Amniotic stem cell (primary cell): ENCODE results near the gene OPCML.

ENCODE experiments used
- DNase-seq: peaks from one replicate; lab custom pipeline; 2025; lab: John Stamatoyannopoulos, UW

Gene OPCML

GRCh38 chr11:133175103-133175502, 357.2 kb downstream of the OPCML start:
- no peak for DNase-seq

- DNase-seq, result no peak
Observed at GRCh38 chr11:133173810-133174412, 358.4 kb downstream of the OPCML start.

- DNase-seq, result no peak
Observed at GRCh38 chr11:133172349-133172748, 360.0 kb downstream of the OPCML start.

- DNase-seq, result no peak
Observed at GRCh38 chr11:133171374-133171773, 360.9 kb downstream of the OPCML start.

GRCh38 chr11:133168016-133168415, 364.3 kb downstream of the OPCML start:
- no peak for DNase-seq

GRCh38 chr11:133166662-133167061, 365.6 kb downstream of the OPCML start:
- no peak for DNase-seq

- no peak for DNase-seq
Observed at GRCh38 chr11:133164986-133165385, 367.3 kb downstream of the OPCML start.

- no peak for DNase-seq
Observed at GRCh38 chr11:133163463-133164419, 368.6 kb downstream of the OPCML start.

- DNase-seq, result no peak
Observed at GRCh38 chr11:133162227-133162626, 370.1 kb downstream of the OPCML start.

GRCh38 chr11:133160754-133161153, 371.5 kb downstream of the OPCML start:
- DNase-seq, result no peak

- DNase-seq, result no peak
Observed at GRCh38 chr11:133156986-133157745, 375.1 kb downstream of the OPCML start.

- DNase-seq, result no peak
Observed at GRCh38 chr11:133154781-133155180, 377.5 kb downstream of the OPCML start.

GRCh38 chr11:133154076-133154475, 378.2 kb downstream of the OPCML start:
- no peak for DNase-seq

GRCh38 chr11:133153031-133153430, 379.3 kb downstream of the OPCML start:
- no peak for DNase-seq

GRCh38 chr11:133149698-133150097, 382.6 kb downstream of the OPCML start:
- no peak for DNase-seq

- no peak for DNase-seq
Observed at GRCh38 chr11:133147625-133148024, 384.7 kb downstream of the OPCML start.

GRCh38 chr11:133146697-133147306, 385.5 kb downstream of the OPCML start:
- DNase-seq, result no peak

- DNase-seq, result no peak
Observed at GRCh38 chr11:133137939-133138338, 394.4 kb downstream of the OPCML start.

- no peak for DNase-seq
Observed at GRCh38 chr11:133137270-133137669, 395.0 kb downstream of the OPCML start.

- DNase-seq, result no peak
Observed at GRCh38 chr11:133136376-133136775, 395.9 kb downstream of the OPCML start.

- no peak for DNase-seq
Observed at GRCh38 chr11:133134314-133135173, 397.8 kb downstream of the OPCML start.
